IPS-20b (cell line): ENCODE data around the gene ACTRT2.

ENCODE experiments used
- H3K27ac ChIP-seq: one replicate; pipeline ENCODE4 v1.5.1; 2013; ENCODE audit warnings: low read length
- H3K27me3 ChIP-seq: 2 replicates; pipeline ENCODE4 v1.6.1; 2013; ENCODE audit warnings: mild to moderate bottlenecking, low read length, inconsistent platforms; ENCODE audit not compliant: insufficient read depth
- H3K36me3 ChIP-seq: 2 replicates; pipeline ENCODE4 v1.6.1; 2013; ENCODE audit warnings: low read depth, mild to moderate bottlenecking, inconsistent platforms, low read length, moderate library complexity; ENCODE audit not compliant: insufficient read depth
- H3K4me1 ChIP-seq: 2 replicates; pipeline ENCODE4 v1.6.1; 2013; ENCODE audit warnings: mild to moderate bottlenecking, control low read depth, inconsistent platforms, low read length, moderate library complexity; ENCODE audit not compliant: insufficient read depth
- H3K4me3 ChIP-seq: 2 replicates; pipeline ENCODE4 v1.5.1; 2013; ENCODE audit warnings: mild to moderate bottlenecking, low read length, inconsistent platforms
- H3K9ac ChIP-seq: 2 replicates; pipeline ENCODE4 v1.6.1; 2013; ENCODE audit warnings: low read depth, mild to moderate bottlenecking, inconsistent platforms, low read length, moderate library complexity
- H3K9me3 ChIP-seq: 2 replicates; pipeline ENCODE4 v1.6.1; 2013; ENCODE audit warnings: mild to moderate bottlenecking, low read depth, low read length, inconsistent platforms; ENCODE audit not compliant: insufficient read depth

ACTRT2 gene

DNA sequence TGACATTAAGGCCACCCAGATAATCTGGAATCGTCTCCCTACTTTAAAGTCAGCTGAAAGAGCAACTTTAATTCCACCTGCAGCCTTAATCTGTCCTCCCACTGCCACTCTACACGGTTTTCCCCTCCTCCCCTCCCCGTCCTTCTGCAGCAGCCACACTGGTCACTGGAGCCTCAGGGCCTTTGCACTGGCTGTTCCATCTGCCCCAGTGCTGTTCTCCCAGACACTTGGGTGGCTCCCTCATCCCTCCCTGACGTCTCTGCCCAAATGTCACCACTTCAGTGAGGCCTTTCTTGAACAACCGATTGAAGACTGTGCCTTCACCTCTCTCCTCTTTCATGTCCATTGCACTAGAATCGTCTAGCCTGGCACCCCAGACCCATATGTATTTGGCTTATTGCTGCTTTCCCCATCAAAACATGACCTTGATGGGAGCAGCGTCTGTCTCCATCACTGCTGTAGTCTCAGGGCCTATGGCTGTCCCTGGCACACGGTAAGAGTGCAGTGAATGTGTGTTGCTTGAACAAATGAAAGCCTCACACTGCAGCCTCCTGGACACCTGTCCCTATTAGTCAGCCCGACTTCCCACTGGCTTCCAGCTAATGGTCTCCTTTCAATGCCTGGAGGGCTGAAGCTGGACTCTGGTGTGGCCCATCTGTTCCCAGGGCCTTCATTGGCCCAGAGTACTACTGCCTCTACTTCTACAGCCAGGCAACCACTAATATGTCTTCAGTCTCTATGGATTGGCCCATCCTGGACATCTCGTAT is 37.2 kb downstream of the ACTRT2 start:
- no peak overlapping the region for H3K4me3 ChIP-seq
- peaks cover 5% of the 10 kb centered on the region for H3K4me1 ChIP-seq
- peaks cover 75% of the 10 kb centered on the region for H3K27me3 ChIP-seq
- H3K36me3 ChIP-seq = no peaks in the 10 kb centered on the region
- no peak overlapping the region for H3K9ac ChIP-seq
- H3K27ac ChIP-seq = no peak overlapping the region
- no peaks in the 10 kb centered on the region for H3K9me3 ChIP-seq

DNA sequence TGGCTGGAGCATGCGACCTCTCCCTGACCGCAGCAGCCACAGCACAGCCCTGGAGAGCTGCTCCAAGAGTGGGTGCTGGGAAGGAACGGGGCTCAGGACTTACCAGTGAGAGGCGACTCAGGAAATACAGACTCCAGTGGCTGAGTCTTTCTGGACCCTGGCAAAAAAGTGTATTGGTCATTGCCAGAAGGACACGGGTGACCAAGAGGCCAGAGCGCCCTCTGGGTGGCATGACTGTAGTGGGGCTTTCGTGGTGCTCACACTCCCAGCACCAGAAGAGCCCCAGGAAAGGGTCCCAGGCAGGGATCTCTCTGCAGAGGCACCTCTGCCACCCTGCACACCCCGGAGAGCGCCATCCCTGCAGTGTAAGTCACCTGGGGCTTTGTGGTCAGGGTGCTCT is 38.9 kb downstream of the ACTRT2 start:
- Histone ChIP-seq H3K9ac (no peak overlapping the region), H3K36me3 (no peaks in the 10 kb centered on the region), H3K27me3 (peaks cover 84% of the 10 kb centered on the region), H3K27ac (no peak overlapping the region), H3K4me1 (peaks cover 5% of the 10 kb centered on the region), H3K9me3 (no peaks in the 10 kb centered on the region; the same call in 1 of the 2 replicates), H3K4me3 (no peak overlapping the region)

DNA sequence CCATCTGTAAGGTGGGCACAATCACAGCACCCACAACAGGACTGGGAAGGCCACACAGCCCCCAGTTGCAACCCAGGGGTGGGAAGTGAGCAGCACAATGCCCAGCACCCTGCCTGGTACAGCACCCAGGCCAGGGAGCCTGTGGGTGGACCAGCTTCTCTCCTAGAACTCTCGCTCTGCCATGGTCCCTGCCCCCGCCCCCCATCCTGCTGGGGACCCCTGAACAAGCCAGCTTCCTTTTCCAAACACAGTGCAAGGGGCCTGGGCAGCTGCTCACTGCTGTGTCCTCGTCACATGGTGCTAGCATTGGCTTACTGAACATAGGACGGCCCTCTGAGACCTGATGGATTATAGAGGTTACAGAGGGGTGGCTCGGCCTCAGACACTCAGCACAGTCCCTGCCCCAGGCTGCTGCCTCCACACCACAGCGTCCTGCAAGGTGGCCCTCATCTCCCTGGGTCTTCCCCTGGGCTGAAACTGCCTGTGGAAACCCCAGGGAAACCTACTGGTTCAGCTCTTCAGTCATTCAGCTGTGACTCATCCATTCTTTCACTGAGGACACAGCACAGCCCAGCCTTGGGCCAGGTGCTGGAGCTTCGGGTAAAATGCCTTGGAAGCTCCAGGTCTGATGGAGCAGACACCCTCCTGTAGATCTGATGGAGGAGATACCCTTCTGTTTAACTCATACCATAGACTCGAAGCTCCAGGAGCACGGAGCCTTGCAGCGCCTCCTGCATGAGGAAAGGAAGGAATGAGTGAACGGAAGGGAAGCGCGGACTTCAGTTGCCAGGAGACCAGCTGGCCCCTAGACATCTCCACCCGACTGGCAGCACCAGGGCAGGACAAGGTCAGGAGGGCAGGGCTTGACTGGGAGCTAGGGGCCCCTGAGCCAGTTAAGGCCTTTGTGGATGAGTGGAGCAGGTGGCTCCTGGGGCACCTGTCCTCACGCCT is 39.6 kb downstream of the ACTRT2 start:
- Histone ChIP-seq H3K27ac (no peak overlapping the region), H3K36me3 (no peaks in the 10 kb centered on the region), H3K9me3 (no peaks in the 10 kb centered on the region; the same call in 1 of the 2 replicates), H3K9ac (no peak overlapping the region), H3K4me3 (no peak overlapping the region), H3K4me1 (peaks cover 5% of the 10 kb centered on the region), H3K27me3 (peaks cover 91% of the 10 kb centered on the region)

DNA sequence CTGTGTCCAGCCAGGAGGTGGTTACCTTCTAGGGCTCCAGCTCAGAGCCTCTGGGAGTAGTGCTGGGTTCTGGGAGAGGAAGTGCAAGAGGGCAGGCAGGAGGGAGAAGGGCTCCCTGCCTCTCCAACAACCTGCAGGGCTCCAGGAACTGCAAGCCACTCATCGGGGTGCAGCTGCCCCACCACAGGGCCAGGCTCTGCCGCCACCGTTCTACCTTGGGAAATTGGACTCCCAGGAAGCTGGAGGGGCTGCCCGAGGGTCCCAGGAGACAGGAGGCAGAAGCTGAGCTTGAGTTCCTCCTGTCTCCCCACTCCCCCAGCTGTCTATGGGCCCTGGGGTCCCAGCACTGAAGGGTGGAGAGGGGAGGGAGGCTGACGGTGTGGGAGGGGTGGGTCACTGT is 40.3 kb downstream of the ACTRT2 start:
- Histone ChIP-seq H3K27ac (no peak overlapping the region), H3K4me3 (no peak overlapping the region), H3K9me3 (no peaks in the 10 kb centered on the region; the same call in 1 of the 2 replicates), H3K4me1 (peaks cover 5% of the 10 kb centered on the region), H3K36me3 (no peaks in the 10 kb centered on the region), H3K27me3 (peaks cover 96% of the 10 kb centered on the region), H3K9ac (no peak overlapping the region)

DNA sequence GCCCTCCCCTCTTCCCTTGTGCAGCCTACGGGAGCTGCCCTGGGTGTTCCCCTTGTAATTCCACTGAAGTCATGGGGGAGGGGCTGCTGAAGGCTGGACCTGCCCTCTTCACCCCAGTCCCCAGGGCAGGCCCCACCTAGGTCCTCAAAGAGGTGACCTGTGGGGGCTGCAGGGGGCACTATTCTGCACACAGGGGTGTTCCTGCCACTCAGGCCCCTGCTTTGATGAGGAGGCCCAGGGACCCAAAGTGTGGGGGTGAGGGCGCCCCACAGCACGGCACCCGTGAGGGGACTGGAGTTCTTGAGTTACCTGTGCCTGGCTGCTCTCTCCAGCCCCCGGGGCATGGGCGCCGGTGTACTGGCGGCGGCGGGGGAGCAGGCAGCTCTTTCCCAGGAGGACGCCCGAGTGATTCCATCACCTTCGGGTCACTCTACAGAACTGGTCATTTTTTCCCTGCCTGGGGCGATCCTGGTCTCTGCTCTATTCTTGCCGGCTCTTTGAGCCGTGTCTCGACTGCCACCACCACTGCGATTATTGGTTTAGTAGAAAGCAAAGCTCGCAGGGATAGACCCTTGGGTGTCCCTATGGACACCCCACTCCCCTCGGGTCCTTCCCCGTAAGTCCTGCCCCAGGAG is 40.8 kb downstream of the ACTRT2 start:
- no peak overlapping the region for H3K9ac ChIP-seq
- no peak overlapping the region for H3K27ac ChIP-seq
- peaks cover 96% of the 10 kb centered on the region for H3K27me3 ChIP-seq
- H3K9me3 ChIP-seq = no peaks in the 10 kb centered on the region; the same call in 1 of the 2 replicates
- peaks cover 5% of the 10 kb centered on the region for H3K4me1 ChIP-seq
- H3K4me3 ChIP-seq = peak overlapping the region; percentile 56; the same call in 1 of the 2 replicates
- H3K36me3 ChIP-seq = no peaks in the 10 kb centered on the region

DNA sequence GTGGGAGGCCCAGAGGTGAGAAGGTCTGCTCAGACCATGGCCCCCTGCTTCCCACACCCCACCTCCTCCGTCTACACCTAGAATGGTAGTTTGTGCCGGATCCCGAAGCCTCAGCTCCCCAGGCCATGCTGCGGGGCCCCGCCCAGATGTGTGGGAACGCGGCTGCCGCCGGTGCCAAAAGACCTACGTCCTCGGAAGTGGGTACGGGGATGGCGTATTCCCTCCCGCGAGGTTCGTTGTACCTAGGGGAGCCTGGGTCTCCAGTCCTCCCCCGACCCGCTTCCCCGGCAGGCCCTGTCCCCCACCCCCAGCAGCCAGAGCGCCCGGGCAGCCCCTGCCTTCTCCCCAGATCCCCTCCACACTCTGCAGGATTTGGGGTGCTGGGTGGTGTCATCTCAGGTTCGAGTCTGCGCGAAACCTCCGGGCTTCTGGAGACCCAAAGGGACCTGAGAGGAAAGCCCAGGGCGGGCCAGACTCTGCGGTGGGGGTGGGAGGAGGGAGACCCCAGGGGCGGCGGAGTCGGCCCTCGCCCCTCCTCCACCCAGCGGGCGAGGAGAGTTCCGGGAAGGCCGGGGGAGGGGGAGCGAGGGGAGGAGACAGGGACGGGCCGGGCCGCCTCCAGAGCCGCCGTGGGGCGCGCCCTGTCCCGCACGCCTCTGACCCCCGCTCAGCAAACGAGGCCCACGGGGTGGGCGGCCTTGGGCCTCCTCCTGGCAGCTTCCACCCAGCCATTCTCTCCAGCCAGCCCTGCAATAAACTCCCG is 41.5 kb downstream of the ACTRT2 start:
- no peak overlapping the region for H3K27ac ChIP-seq
- peaks cover 5% of the 10 kb centered on the region for H3K4me1 ChIP-seq
- H3K9me3 ChIP-seq = no peaks in the 10 kb centered on the region; the same call in 1 of the 2 replicates
- H3K36me3 ChIP-seq = no peaks in the 10 kb centered on the region
- peaks cover 99% of the 10 kb centered on the region for H3K27me3 ChIP-seq
- H3K9ac ChIP-seq = no peak overlapping the region
- peak overlapping the region; percentile 56; the same call in 1 of the 2 replicates for H3K4me3 ChIP-seq

DNA sequence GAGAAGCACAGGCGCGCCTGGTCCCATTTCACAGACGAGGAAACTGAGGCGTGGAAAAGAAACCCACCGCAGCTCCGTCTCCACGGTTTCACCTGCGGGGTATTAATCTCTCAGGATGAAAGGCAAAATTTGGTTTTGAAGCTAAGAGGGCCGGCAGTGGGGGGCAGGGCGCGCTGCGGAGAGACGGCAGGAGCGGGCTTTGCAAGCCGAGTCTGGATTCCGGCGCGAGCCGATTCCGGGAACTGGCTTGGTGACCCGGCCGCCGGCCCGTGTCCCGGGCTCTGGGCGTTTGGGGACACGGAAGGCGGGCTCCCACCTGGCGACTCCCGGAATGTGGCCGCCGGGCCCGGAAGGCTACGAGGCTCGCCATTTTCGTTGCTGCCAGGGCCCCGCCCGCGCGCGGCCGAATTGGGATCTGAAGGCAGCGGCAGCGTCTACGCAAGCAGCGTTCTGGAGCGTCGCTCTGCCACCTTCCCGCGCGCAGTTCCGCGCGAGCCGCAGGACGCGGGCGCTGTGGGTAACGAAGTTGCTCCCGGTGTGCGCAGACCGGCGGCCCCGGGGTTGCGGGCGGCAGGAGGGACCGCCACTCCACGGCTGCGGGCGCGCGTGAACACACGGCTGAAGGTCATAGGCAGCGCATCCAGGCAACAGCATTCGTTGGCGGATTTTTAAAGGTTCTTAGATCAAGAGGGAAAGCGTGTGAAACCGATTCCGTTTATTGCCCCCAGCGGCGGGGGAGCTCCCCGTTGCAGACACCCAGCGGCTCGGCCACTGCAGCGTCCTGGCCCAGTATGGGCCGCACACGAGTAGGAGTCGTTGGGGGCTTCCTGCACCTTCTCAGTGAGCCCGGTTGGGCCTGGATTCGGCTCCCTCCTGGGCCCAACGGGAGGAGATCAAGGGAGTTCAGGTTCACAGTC is 42.4 kb downstream of the ACTRT2 start:
- H3K27ac ChIP-seq = no peak overlapping the region
- H3K9me3 ChIP-seq = no peaks in the 10 kb centered on the region; the same call in 1 of the 2 replicates
- peaks cover 99% of the 10 kb centered on the region for H3K27me3 ChIP-seq
- peak overlapping the region; percentile 52 for H3K4me3 ChIP-seq
- H3K9ac ChIP-seq = no peak overlapping the region
- no peaks in the 10 kb centered on the region for H3K36me3 ChIP-seq
- peaks cover 5% of the 10 kb centered on the region for H3K4me1 ChIP-seq

DNA sequence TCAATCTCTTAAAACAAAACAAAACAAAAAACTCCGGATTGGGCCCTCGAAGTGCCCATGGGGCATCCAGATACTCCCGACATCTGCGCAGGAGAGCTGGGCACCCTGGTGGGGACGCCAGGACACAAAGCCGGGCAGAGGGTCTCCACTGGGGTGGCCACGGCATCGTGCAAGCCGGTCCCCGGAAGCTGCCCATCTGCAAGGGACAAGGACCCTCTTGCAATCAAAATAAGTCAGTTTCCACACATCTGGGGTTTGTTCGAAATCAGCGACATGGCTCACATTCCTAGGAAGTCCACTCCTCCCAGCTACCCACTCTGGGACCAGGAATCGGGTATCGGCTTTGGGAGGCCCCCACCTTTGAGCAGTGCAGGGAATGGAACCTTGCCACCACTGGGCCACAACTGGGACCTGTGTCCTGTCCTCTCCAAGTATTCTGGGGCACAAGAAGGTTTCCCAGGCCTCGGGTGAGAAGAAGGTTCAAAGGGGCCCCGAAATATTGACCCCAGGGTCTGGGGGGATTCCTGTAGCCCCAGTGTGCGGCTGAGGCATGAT is 43.1 kb downstream of the ACTRT2 start:
- Histone ChIP-seq H3K4me3 (no peak overlapping the region), H3K27me3 (peaks cover 97% of the 10 kb centered on the region), H3K9me3 (no peaks in the 10 kb centered on the region; the same call in 1 of the 2 replicates), H3K4me1 (peaks cover 5% of the 10 kb centered on the region), H3K9ac (no peak overlapping the region), H3K27ac (no peak overlapping the region), H3K36me3 (no peaks in the 10 kb centered on the region)

DNA sequence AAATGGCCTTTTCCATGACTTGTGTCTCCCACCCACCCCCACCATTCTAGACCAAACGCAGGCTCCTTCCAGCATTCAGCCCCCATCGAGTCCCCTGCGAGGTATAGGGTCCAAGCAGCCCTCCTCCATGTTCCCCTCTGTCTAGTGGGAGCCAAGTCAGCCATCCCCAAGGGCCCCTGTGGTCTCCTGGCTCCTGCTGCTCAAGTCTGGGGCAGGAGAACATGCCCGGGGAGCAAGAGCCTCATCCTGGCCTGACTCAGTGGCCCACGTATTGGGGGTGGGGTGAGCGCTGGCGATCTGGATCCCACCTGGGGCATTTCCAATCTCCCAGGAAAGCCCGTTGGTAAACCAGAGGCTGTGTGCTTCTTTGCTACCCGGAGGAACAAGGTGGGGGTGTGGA is 43.6 kb downstream of the ACTRT2 start:
- Histone ChIP-seq H3K9me3 (no peaks in the 10 kb centered on the region; the same call in 1 of the 2 replicates), H3K9ac (no peak overlapping the region), H3K4me1 (peaks cover 5% of the 10 kb centered on the region)

DNA sequence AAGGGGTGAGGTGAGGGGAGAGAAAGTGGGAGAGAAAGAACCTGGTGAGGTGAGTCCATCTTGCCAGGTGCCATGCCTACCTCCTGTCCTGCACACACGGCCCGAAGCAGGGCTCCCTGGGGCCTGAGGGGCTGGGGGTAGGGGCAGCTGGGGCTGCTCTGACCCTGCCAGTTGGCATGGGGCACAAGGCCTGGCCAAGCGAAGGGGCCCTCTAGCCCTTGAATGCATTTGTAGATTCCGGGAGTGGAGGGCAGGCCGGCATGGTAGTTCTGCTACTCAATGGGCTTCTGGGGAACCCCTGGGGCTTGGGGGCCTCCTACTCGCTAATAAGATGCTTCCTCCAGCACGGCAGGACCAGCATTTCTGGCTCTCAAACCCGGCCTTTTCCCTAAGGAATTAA is 44.1 kb downstream of the ACTRT2 start:
- Histone ChIP-seq H3K9ac (no peak overlapping the region), H3K36me3 (no peaks in the 10 kb centered on the region), H3K9me3 (no peaks in the 10 kb centered on the region; the same call in 1 of the 2 replicates), H3K27me3 (peaks cover 95% of the 10 kb centered on the region), H3K27ac (no peak overlapping the region), H3K4me3 (no peak overlapping the region), H3K4me1 (peaks cover 5% of the 10 kb centered on the region)

More for the DNA sequence above, 43.6 kb downstream of the ACTRT2 start:
- no peak overlapping the region for H3K4me3 ChIP-seq
- H3K27me3 ChIP-seq = peaks cover 97% of the 10 kb centered on the region
- no peaks in the 10 kb centered on the region for H3K36me3 ChIP-seq
- no peak overlapping the region for H3K27ac ChIP-seq
